ENCODE measurements around the gene FALEC. TPM values are rescaled to one million over a fixed set of nuclear protein-coding genes. Genes with fewer than 3 reads are reported as not detected.

FALEC gene
- total and polyA plus RNA-seq, 2 of the 8 experiments (the other 6 are each of a cell fraction or from before 2014, with no cell fraction given), result not detected

DNA sequence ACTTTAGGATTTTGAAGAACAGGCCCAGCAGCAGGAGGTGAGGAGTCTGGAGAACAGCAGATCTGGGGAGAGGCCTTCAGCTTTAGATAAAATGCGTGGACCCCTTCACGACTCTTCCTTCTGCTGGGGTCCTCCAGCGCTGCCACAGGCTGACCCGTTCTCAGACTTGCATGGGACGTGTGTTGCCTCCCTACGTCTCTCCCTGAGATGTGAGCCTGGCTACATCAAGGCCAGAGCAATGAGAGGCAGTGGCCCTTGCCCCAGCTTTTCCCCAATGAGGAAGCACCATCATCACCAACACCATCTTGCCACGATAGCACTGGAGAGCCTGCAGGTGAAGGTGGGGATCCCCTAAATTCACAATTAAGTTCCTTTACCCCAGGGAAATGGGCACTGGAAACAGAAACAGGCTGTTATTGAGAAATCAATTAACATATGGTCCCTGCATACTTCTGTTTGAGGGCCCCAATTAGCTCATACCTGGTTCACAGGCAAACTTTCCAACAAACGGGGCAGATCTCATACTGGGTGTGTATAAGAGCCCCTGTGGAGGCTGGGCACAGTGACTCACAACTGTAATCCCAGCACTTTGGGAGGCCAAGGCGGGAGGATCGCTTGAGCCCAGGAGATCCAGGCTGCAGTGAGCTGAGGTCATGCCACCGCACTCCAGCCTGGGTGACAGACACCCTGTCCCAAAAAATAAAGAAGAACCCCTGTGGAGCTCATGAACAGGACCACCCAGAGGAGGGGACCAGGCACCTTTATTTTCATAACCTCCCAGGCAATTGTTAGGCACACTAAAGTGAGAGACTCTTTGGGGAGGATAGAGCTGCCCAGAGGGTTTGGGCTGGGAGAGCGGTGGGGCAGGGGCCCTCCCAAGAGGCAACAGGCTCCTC, 21.5 kb downstream of the FALEC start:
- Histone ChIP-seq H2BK15ac (ENCODE audit: low read length) (no peak overlapping the region), H3K4me1 (replicated peaks in 1 of 4; ENCODE audit: control insufficient read depth in 3 of 4, insufficient read depth in 4 of 4, low read length in 3 of 4) (peaks cover 0 to 8% (median 3%) of the 10 kb centered on the region in 4 experiments; a peak in 6 of 7 replicates), H2BK120ac (replicated peaks; ENCODE audit: low read depth, low read length) (no peak overlapping the region), H4K8ac (ENCODE audit: extremely low read depth, insufficient read depth, low read length) (peak overlapping the region; percentile 60; the same call in 1 of the 2 replicates), H3K4me2 (ENCODE audit: insufficient read depth in 1 of 2, low read depth in 2 of 2, low read length in 2 of 2) (no peak overlapping the region), H2AK5ac (ENCODE audit: low read depth, low read length) (no peak overlapping the region), H3K79me1 (ENCODE audit: low read depth, low read length) (no peaks in the 10 kb centered on the region), H3K56ac (replicated peaks; ENCODE audit: insufficient read length, low read depth, low read length) (no peak overlapping the region), H3K27me3 (replicated peaks in 1 of 4; ENCODE audit: control insufficient read depth in 3 of 4, extremely low read depth in 1 of 4, insufficient read depth in 3 of 4, low read length in 3 of 4) (no peaks in the 10 kb centered on the region), H3K9ac (replicated peaks in 1 of 4; ENCODE audit: extremely low read depth in 1 of 4, low read depth in 3 of 4, low read length in 3 of 4) (no peak overlapping the region), H4K91ac (replicated peaks; ENCODE audit: insufficient read length, low read length) (peak overlapping the region; percentile 34), H2BK5ac (ENCODE audit: low read depth, low read length) (peak overlapping the region; percentile 35; the same call in 1 of the 2 replicates), H3K4me3 (ENCODE audit: extremely low read depth in 1 of 4, insufficient read depth in 2 of 4, low read depth in 3 of 4, low read length in 4 of 4) (no peak overlapping the region), H3K23ac (ENCODE audit: insufficient read length) (no peak overlapping the region), H3K27ac (ENCODE audit: low read depth, low read length) (no peak overlapping the region), H3K14ac (ENCODE audit: insufficient read length) (no peak overlapping the region), H3K18ac (ENCODE audit: extremely low read depth, low read length) (no peak overlapping the region; the same call in 1 of the 2 replicates), H2BK12ac (ENCODE audit: low read depth, low read length) (0 out of 2 replicates have a peak overlapping the region, but pooled peaks have one; percentile 30), H3K79me2 (ENCODE audit: control insufficient read depth in 1 of 2, insufficient read depth in 2 of 2, low read length in 2 of 2) (no peaks in the 10 kb centered on the region), H3K9me3 (ENCODE audit: insufficient read depth in 2 of 2, low read depth in 1 of 2, low read length in 1 of 2) (no peaks in the 10 kb centered on the region), H3K36me3 (ENCODE audit: control insufficient read depth in 2 of 4, insufficient read depth in 4 of 4, low read length in 3 of 4) (no peaks in the 10 kb centered on the region), H2AFZ (ENCODE audit: low read length) (peak overlapping the region; percentile 16; the same call in 1 of the 2 replicates), H4K5ac (ENCODE audit: insufficient read length, low read depth, low read length) (no peak overlapping the region), H3K23me2 (ENCODE audit: low read depth, low read length) (no peaks in the 10 kb centered on the region), H3K4ac (replicated peaks; ENCODE audit: insufficient read length, low read depth, low read length) (no peak overlapping the region), H4K20me1 (replicated peaks in 1 of 2; ENCODE audit: control insufficient read depth in 1 of 2, insufficient read depth in 2 of 2, low read length in 2 of 2) (no peaks in the 10 kb centered on the region), H2BK20ac (ENCODE audit: low read length) (no peak overlapping the region)
- ChIA-PET POLR2A (ENCODE audit: partially characterized antibody) (interaction anchor here (0.9 to 6.7 kb wide), 9 partner anchors 13 to 275 kb away, joined by 3 to 39 read pairs (median 4); partner anchors contain the start of genes ADAMTSL4 and MCL1), CTCF (ENCODE audit: partially characterized antibody) (interaction anchor here (1.1 to 14.2 kb wide), 12 partner anchors 8 to 271 kb away, joined by 3 to 253 read pairs (median 6); partner anchors contain the start of genes ADAMTSL4, CTSK, ECM1 and FALEC)
- WGBS, 2 experiments (ENCODE audit: extremely low coverage in 1 of 2, insufficient coverage in 1 of 2, insufficient read length in 1 of 2, insufficient replicate concordance in 2 of 2, low coverage in 1 of 2, low lambda C conversion rate in 2 of 2, missing lambda C conversion rate in 1 of 2), result 90% methylated on average over 11 of the region's 12 CpGs; no CpG with 5 or more reads in 1 of the 2 experiments
- DNase-seq (ENCODE audit: low read depth in 1 of 2, low spot score in 2 of 2) (no peak), FAIRE-seq (no peak)
- TF ChIP-seq RXRA (IDR thresholded peaks at IDR 0.05; ENCODE audit: insufficient read depth, low read depth, low read length), result no peak
- TF ChIP-seq TAF7 (optimal IDR thresholded peaks at IDR 0.05; ENCODE audit: borderline replicate concordance, low read depth, low read length), result no peak
- TF ChIP-seq CHD2 (IDR thresholded peaks at IDR 0.05; ENCODE audit: low read length), result no peak
- no peak for TF ChIP-seq SP4 (IDR thresholded peaks at IDR 0.05; ENCODE audit: low read length)
- no peak for TF ChIP-seq KDM1A (IDR thresholded peaks at IDR 0.05; ENCODE audit: borderline replicate concordance, low read length)
- TF ChIP-seq CBX5 (IDR thresholded peaks at IDR 0.05; ENCODE audit: low read depth, low read length), result no peak
- TF ChIP-seq SIN3A (conservative IDR thresholded peaks at IDR 0.05 in 1 of 2, IDR thresholded peaks at IDR 0.05 in 1 of 2; ENCODE audit: low read depth in 1 of 2, low read length in 2 of 2), result no peak
- no peak for TF ChIP-seq CEBPB (IDR thresholded peaks at IDR 0.05; ENCODE audit: low read depth, low read length)
- no peak for TF ChIP-seq NANOG (IDR thresholded peaks at IDR 0.05; ENCODE audit: insufficient read depth, low read depth, low read length, poor library complexity, severe bottlenecking)
- no peak for TF ChIP-seq RFX5 (IDR thresholded peaks at IDR 0.05; ENCODE audit: borderline replicate concordance, low read depth, low read length)
- no peak for TF ChIP-seq CHD1 (IDR thresholded peaks at IDR 0.05; ENCODE audit: low read depth, low read length)
- TF ChIP-seq JUN (IDR thresholded peaks at IDR 0.05; ENCODE audit: low read depth, low read length), result no peak
